ENCODE results near the gene MRPL37.

- TF ChIP-seq POLR2A (IDR thresholded peaks at IDR 0.05) (no peak), CTCF (IDR thresholded peaks at IDR 0.05) (no peak)
These were observed 12.9 kb downstream of the MRPL37 start for GRCh38 chr1:54212872-54213271.

All from right lobe of liver (tissue), 4 donors.